ENCODE results near the gene NEDD4. TPM values are rescaled to one million over a fixed set of nuclear protein-coding genes. Genes with fewer than 3 reads are reported as not detected.
"Not testable (repeated sequence)": the region's sequence is repeated elsewhere in the genome, so short reads cannot be mapped to it uniquely, and the experiment has no call there.

The NEDD4 gene
- total RNA-seq, 2 donors from 2014 or later, result 7.2 to 10.0 TPM

DNA sequence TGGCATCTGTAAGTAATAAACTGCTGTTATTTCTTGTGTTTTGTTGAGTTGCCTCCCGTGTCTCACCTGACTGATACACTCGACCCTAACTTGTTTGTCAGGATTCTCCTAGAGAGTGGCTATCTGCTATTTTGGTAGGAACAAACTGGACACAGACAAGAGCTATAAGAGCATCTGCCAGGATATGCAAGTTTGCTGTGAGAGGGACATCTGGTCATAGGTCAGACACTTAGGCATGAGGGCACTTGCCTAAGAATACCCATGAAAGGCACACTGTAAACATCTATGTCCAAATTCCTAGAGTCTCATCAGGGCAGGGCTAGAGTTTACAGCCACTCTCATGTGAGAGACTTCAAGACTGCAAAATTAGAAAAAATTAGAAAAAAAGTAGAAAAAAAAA, 32.5 kb downstream of the NEDD4 start:
- H3K27me3 ChIP-seq, result no peaks in the 10 kb centered on the region
- no peaks in the 10 kb centered on the region for H3K9me3 ChIP-seq
- no peak overlapping the region for H3K4me3 ChIP-seq
- no peaks in the 10 kb centered on the region for H3K36me3 ChIP-seq
- no peak for DNase-seq (ENCODE audit: low spot score)
- no peak overlapping the region for H3K27ac ChIP-seq
- TF ChIP-seq, protein P1, sequence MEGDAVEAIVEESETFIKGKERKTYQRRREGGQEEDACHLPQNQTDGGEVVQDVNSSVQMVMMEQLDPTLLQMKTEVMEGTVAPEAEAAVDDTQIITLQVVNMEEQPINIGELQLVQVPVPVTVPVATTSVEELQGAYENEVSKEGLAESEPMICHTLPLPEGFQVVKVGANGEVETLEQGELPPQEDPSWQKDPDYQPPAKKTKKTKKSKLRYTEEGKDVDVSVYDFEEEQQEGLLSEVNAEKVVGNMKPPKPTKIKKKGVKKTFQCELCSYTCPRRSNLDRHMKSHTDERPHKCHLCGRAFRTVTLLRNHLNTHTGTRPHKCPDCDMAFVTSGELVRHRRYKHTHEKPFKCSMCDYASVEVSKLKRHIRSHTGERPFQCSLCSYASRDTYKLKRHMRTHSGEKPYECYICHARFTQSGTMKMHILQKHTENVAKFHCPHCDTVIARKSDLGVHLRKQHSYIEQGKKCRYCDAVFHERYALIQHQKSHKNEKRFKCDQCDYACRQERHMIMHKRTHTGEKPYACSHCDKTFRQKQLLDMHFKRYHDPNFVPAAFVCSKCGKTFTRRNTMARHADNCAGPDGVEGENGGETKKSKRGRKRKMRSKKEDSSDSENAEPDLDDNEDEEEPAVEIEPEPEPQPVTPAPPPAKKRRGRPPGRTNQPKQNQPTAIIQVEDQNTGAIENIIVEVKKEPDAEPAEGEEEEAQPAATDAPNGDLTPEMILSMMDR (IDR thresholded peaks at IDR 0.05), result no peak
- H3K4me1 ChIP-seq, result no peaks in the 10 kb centered on the region

DNA sequence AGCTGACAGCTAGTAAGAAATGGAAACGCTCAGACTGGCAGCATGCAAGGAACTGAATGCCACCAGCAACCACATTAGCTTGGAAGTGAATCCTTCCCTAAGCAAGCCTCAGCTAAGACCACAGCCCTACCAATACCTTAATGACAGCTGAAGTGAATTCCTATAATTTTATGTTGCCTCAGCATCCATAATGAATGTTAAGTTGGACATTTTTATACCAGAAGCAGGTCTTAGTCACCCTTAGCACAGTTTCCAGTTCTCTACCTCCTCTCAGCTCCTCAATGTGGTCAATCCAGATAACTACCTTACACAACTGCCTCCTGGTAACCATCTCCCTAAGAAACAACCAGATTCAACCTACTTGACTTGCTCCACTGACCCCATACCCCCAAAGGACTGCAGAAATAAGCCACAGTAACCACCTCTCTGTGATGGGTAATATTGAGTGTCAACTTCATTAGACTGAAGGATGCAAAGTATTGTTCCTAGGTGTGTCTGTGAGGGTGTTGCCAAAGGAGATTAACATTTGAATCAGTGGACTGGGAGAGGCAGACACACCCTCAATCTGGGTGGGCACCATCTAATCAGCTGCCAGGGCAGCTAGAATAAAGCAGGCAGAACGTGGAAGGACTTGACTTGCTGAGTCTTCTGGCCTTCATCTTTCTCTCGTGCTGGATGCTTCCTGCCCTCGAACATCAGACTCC, 33.5 kb downstream of the NEDD4 start:
- TF ChIP-seq, protein P1 (IDR thresholded peaks at IDR 0.05), result no peak
- no peak for DNase-seq (ENCODE audit: low spot score)
- H3K4me1 ChIP-seq, result no peaks in the 10 kb centered on the region
- no peak overlapping the region for H3K4me3 ChIP-seq
- H3K36me3 ChIP-seq, result no peaks in the 10 kb centered on the region
- no peaks in the 10 kb centered on the region for H3K9me3 ChIP-seq
- H3K27me3 ChIP-seq, result no peaks in the 10 kb centered on the region
- H3K27ac ChIP-seq, result no peak overlapping the region

- TF ChIP-seq, protein P1 (IDR thresholded peaks at IDR 0.05), result no peak
- no peaks in the 10 kb centered on the region for H3K9me3 ChIP-seq
- H3K27me3 ChIP-seq, result no peaks in the 10 kb centered on the region
- no peaks in the 10 kb centered on the region for H3K4me1 ChIP-seq
- no peaks in the 10 kb centered on the region for H3K36me3 ChIP-seq
- no peak for DNase-seq (ENCODE audit: low spot score)
- no peak overlapping the region for H3K4me3 ChIP-seq
- no peak overlapping the region for H3K27ac ChIP-seq
These were observed 35.1 kb downstream of the NEDD4 start for GRCh38 chr15:55958349-55958748.

GRCh38 chr15:55954862-55955605, 38.4 kb downstream of the NEDD4 start:
- Histone ChIP-seq H3K9me3 (no peaks in the 10 kb centered on the region), H3K36me3 (no peaks in the 10 kb centered on the region), H3K4me3 (no peak overlapping the region), H3K27me3 (no peaks in the 10 kb centered on the region), H3K4me1 (no peaks in the 10 kb centered on the region), H3K27ac (no peak overlapping the region)
- TF ChIP-seq, protein P1 (IDR thresholded peaks at IDR 0.05), result no peak
- DNase-seq (ENCODE audit: low spot score), result no peak

DNA sequence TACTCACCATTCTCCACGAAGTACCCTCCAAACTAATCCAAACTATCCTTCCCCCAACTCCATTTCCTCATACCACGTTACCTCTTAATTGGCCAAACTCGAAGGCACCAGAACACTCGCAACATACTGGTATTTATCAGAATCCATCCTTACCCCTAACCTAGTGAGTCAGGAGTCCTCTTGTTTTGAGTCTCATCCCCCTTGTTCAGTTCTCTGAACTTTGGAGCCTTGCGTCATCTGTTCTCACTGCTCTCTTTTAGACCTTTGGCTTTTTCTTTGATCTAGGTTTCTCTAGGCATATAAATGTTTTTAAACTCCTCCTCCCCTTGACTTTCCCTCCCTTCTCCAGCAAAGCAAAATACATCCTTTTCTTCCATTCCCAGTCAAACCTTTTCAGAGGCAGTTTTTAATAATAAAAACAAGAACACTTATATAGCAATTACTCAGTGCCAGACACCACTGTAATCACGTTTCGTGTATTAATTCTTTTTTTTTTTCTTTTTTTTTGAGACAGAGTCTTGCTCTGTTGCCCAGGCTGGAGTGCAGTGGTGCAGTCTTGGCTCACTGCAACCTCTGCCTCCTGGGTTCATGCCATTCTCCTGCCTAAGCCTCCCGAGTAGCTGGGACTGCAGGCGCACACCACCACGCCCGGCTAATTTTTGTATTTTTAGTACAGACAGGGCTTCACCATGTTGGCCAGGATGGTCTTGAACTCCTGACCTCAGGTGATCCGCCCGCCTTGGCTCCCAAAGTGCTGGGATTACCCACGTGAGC, 40.7 kb downstream of the NEDD4 start:
- H3K4me1 ChIP-seq; H3K4me3 ChIP-seq; H3K27ac ChIP-seq; H3K36me3 ChIP-seq; H3K27me3 ChIP-seq; H3K9me3 ChIP-seq; DNase-seq (ENCODE audit: low spot score): not testable (repeated sequence)

- H3K4me1 ChIP-seq; H3K27ac ChIP-seq; H3K4me3 ChIP-seq; H3K27me3 ChIP-seq; H3K36me3 ChIP-seq; DNase-seq (ENCODE audit: low spot score); H3K9me3 ChIP-seq: not testable (repeated sequence)
These were observed 48.8 kb downstream of the NEDD4 start for GRCh38 chr15:55944606-55945005.
